Endodermal cell (in vitro differentiated cells): ENCODE data around the gene NDUFA12. TPM values are rescaled to one million over a fixed set of nuclear protein-coding genes. Genes with fewer than 3 reads are reported as not detected.

ENCODE experiments used
- DNase-seq: peaks from one replicate; pipeline ENCODE4 v3.0.0-alpha.2; 2017
- H3K27ac ChIP-seq: 2 replicates; pipeline ENCODE4 v1.5.1; 2013; ENCODE audit warnings: mild to moderate bottlenecking, low read depth, low read length, moderate library complexity
- H3K27me3 ChIP-seq: 2 replicates; pipeline ENCODE4 v1.6.1; 2013; ENCODE audit warnings: mild to moderate bottlenecking, low read length, moderate library complexity; ENCODE audit not compliant: insufficient read depth, control insufficient read depth, poor library complexity, severe bottlenecking
- H3K36me3 ChIP-seq: 2 replicates; pipeline ENCODE4 v1.7.0; 2013; ENCODE audit warnings: mild to moderate bottlenecking, low read length, moderate library complexity; ENCODE audit not compliant: control insufficient read depth, insufficient read depth
- H3K4me1 ChIP-seq: one replicate; pipeline ENCODE4 v1.7.0; 2013; ENCODE audit warnings: low read length; ENCODE audit not compliant: control insufficient read depth, insufficient read depth
- H3K4me3 ChIP-seq: 2 replicates; pipeline ENCODE4 v1.5.1; 2013; ENCODE audit warnings: mild to moderate bottlenecking, low read length, moderate library complexity
- H3K9ac ChIP-seq: 2 replicates; pipeline ENCODE4 v1.6.1; 2013; ENCODE audit warnings: mild to moderate bottlenecking, low read length, moderate library complexity; ENCODE audit not compliant: poor library complexity, severe bottlenecking; ENCODE audit errors: extremely low read depth
- H3K9me3 ChIP-seq: 2 replicates; pipeline ENCODE4 v1.6.1; 2013; ENCODE audit warnings: mild to moderate bottlenecking, low read length, moderate library complexity; ENCODE audit not compliant: control insufficient read depth
- H3K27ac Mint-ChIP-seq: 2 replicates; pipeline ENCODE4 v1.8.0; 2020; ENCODE audit warnings: mixed read lengths
- H3K27me3 Mint-ChIP-seq: 2 replicates; pipeline ENCODE4 v1.8.0; 2021; ENCODE audit warnings: mild to moderate bottlenecking, mixed read lengths; ENCODE audit not compliant: insufficient read depth
- H3K36me3 Mint-ChIP-seq: 2 replicates; pipeline ENCODE4 v1.8.0; 2020; ENCODE audit warnings: low read depth, mixed read lengths
- H3K4me1 Mint-ChIP-seq: 2 replicates; pipeline ENCODE4 v1.8.0; 2020; ENCODE audit warnings: mixed read lengths
- H3K4me3 Mint-ChIP-seq: 2 replicates; pipeline ENCODE4 v1.8.0; 2020; ENCODE audit warnings: mild to moderate bottlenecking, moderate library complexity, mixed read lengths
- H3K9me3 Mint-ChIP-seq: 2 replicates; pipeline ENCODE4 v1.8.0; 2020; ENCODE audit warnings: mild to moderate bottlenecking, mixed read lengths
- CTCF ChIP-seq: fragments of 200-600 bp; sonication (generic); conservative IDR thresholded peaks from 2 replicates; pipeline ENCODE4 v1.5.0; 2021; ENCODE audit warnings: antibody characterized with exemption, mild to moderate bottlenecking
- WGBS, 2 experiments: methylation state at CpG; one replicate each; pipeline versions ENCODE4 v1.1.5 to v1.1.7; 2013; ENCODE audit warnings: missing lambda C conversion rate in 2 of 2, mixed read lengths in 1 of 2; ENCODE audit not compliant: insufficient coverage in 1 of 2, insufficient read length in 1 of 2; 5-methylcytosine and 5-hydroxymethylcytosine counted together
- total RNA-seq, 2 donors: library from RNA; stranded (reverse); fragmentation: NEBNext Ultra II Directional in 1 of 2; extraction: Animal tissue kit (Norgen Biotek cat#: 25700) in 1 of 2; gene quantifications; 2 replicates in 1 of 2; 3 replicates in 1 of 2; pipeline ENCODE4 v1.2.1, GENCODE V29; 2021

Gene NDUFA12
- total RNA-seq, 2 donors from 2014 or later = 113 to 131 TPM

GRCh38 chr12:94951071-94951934 is 52.2 kb downstream of the NDUFA12 start:
- H3K9me3 ChIP-seq = no peaks in the 10 kb centered on the region

GRCh38 chr12:94948232-94948810 is 55.2 kb downstream of the NDUFA12 start:
- Histone ChIP-seq H3K9ac (no peak overlapping the region), H3K4me3 (no peak overlapping the region), H3K27ac (no peak overlapping the region), H3K36me3 (no peaks in the 10 kb centered on the region), H3K27me3 (no peaks in the 10 kb centered on the region), H3K9me3 (no peaks in the 10 kb centered on the region), H3K4me1 (peaks cover 10% of the 10 kb centered on the region)
- Mint-ChIP-seq H3K4me1 (peaks cover 15% of the 10 kb centered on the region), H3K27ac (no peak overlapping the region), H3K4me3 (no peak overlapping the region), H3K27me3 (no peaks in the 10 kb centered on the region), H3K36me3 (no peaks in the 10 kb centered on the region), H3K9me3 (no peaks in the 10 kb centered on the region)
- 89 to 100% methylated on average over 1 to 6 of the region's 6 CpGs for WGBS, 2 experiments
- TF ChIP-seq CTCF = no peak
- DNase-seq = no peak

More at GRCh38 chr12:94951071-94951934, 52.2 kb downstream of the NDUFA12 start:
- Mint-ChIP-seq H3K27ac (peak overlapping the region; percentile 91), H3K9me3 (no peaks in the 10 kb centered on the region), H3K27me3 (peaks cover 1% of the 10 kb centered on the region), H3K4me1 (peaks cover 20% of the 10 kb centered on the region), H3K4me3 (no peak overlapping the region), H3K36me3 (no peaks in the 10 kb centered on the region)
- H3K4me1 ChIP-seq = peaks cover 10% of the 10 kb centered on the region
- no peak overlapping the region for H3K27ac ChIP-seq
- whole genome bisulfite sequencing, 2 experiments = 67 to 81% methylated on average over 3 to 7 of the region's 7 CpGs
- H3K4me3 ChIP-seq = no peak overlapping the region
- no peaks in the 10 kb centered on the region for H3K36me3 ChIP-seq
- H3K9ac ChIP-seq = peak overlapping the region; percentile 40
- no peak for TF ChIP-seq CTCF
- no peaks in the 10 kb centered on the region for H3K27me3 ChIP-seq
- peak; percentile 72 for DNase-seq

- no peak for DNase-seq
- no peak overlapping the region for H3K27ac ChIP-seq
- WGBS, 2 experiments = 94 to 100% methylated on average over 1 to 3 of the region's 3 CpGs
- peaks cover 5% of the 10 kb centered on the region for H3K4me1 ChIP-seq
- H3K36me3 ChIP-seq = no peaks in the 10 kb centered on the region
- H3K27me3 ChIP-seq = no peaks in the 10 kb centered on the region
- Mint-ChIP-seq H3K4me3 (no peak overlapping the region), H3K36me3 (no peaks in the 10 kb centered on the region), H3K9me3 (no peaks in the 10 kb centered on the region), H3K27me3 (no peaks in the 10 kb centered on the region), H3K4me1 (peaks cover 20% of the 10 kb centered on the region), H3K27ac (no peak overlapping the region)
- H3K4me3 ChIP-seq = no peak overlapping the region
- TF ChIP-seq CTCF = no peak
- H3K9ac ChIP-seq = no peak overlapping the region
- no peaks in the 10 kb centered on the region for H3K9me3 ChIP-seq
Measured at GRCh38 chr12:94942663-94943062, 60.8 kb downstream of the NDUFA12 start.
